ENCODE results near the gene LATS2. TPM values are rescaled to one million over a fixed set of nuclear protein-coding genes. Genes with fewer than 3 reads are reported as not detected.
A peak's percentile ranks its signal among the peaks of the same experiment; 100 is the strongest.
"Not testable (repeated sequence)": the region's sequence is repeated elsewhere in the genome, so short reads cannot be mapped to it uniquely, and the experiment has no call there.

LATS2 gene
- total and polyA plus RNA-seq, 4 donors = 8.1 to 12.1 (median 8.6) TPM

GRCh38 chr13:20960663-20961309 lies 100.6 kb downstream of the LATS2 start:
- DNase-seq (ENCODE audit: low read depth in 4 of 6, low spot score in 6 of 6) = no peak
- Histone ChIP-seq H3K4me3 (ENCODE audit: low read depth, low read length) (no peak overlapping the region), H3K27ac (ENCODE audit: low read depth, low read length) (no peak overlapping the region), H3K9me3 (ENCODE audit: control insufficient read depth, insufficient read depth, low read length) (no peaks in the 10 kb centered on the region), H3K36me3 (ENCODE audit: control insufficient read depth, insufficient read depth, low read length) (no peaks in the 10 kb centered on the region), H3K4me1 (ENCODE audit: control insufficient read depth, insufficient read depth, low read length) (no peaks in the 10 kb centered on the region), H3K27me3 (ENCODE audit: control insufficient read depth, insufficient read depth, low read length) (no peaks in the 10 kb centered on the region)
- WGBS (ENCODE audit: insufficient coverage) = 70% methylated on average over 2 of the region's 14 CpGs

GRCh38 chr13:20957049-20957620 lies 104.3 kb downstream of the LATS2 start:
- not testable (repeated sequence) for DNase-seq (ENCODE audit: low read depth in 4 of 6, low spot score in 6 of 6); H3K4me3 ChIP-seq (ENCODE audit: low read depth, low read length)
- WGBS (ENCODE audit: insufficient coverage) = 95% methylated on average over 4 of the region's 10 CpGs

GRCh38 chr13:20955496-20955895 lies 105.9 kb downstream of the LATS2 start:
- Histone ChIP-seq H3K27ac (ENCODE audit: low read depth, low read length) (no peak overlapping the region), H3K27me3 (ENCODE audit: control insufficient read depth, insufficient read depth, low read length) (no peaks in the 10 kb centered on the region), H3K4me1 (ENCODE audit: control insufficient read depth, insufficient read depth, low read length) (no peaks in the 10 kb centered on the region), H3K9me3 (ENCODE audit: control insufficient read depth, insufficient read depth, low read length) (no peaks in the 10 kb centered on the region), H3K4me3 (ENCODE audit: low read depth, low read length) (no peak overlapping the region), H3K36me3 (ENCODE audit: control insufficient read depth, insufficient read depth, low read length) (no peaks in the 10 kb centered on the region)
- 94% methylated on average over 3 of the region's 6 CpGs for WGBS (ENCODE audit: insufficient coverage)
- no peak for DNase-seq (ENCODE audit: low read depth in 4 of 6, low spot score in 6 of 6)

More at GRCh38 chr13:20957049-20957620, 104.3 kb downstream of the LATS2 start:
- not testable (repeated sequence) for H3K27ac ChIP-seq (ENCODE audit: low read depth, low read length); H3K9me3 ChIP-seq (ENCODE audit: control insufficient read depth, insufficient read depth, low read length); H3K4me1 ChIP-seq (ENCODE audit: control insufficient read depth, insufficient read depth, low read length); H3K36me3 ChIP-seq (ENCODE audit: control insufficient read depth, insufficient read depth, low read length); H3K27me3 ChIP-seq (ENCODE audit: control insufficient read depth, insufficient read depth, low read length)

GRCh38 chr13:20953245-20953931 lies 108.0 kb downstream of the LATS2 start:
- Histone ChIP-seq H3K4me3 (ENCODE audit: low read depth, low read length) (no peak overlapping the region), H3K27ac (ENCODE audit: low read depth, low read length) (no peak overlapping the region), H3K27me3 (ENCODE audit: control insufficient read depth, insufficient read depth, low read length) (no peaks in the 10 kb centered on the region), H3K36me3 (ENCODE audit: control insufficient read depth, insufficient read depth, low read length) (no peaks in the 10 kb centered on the region), H3K9me3 (ENCODE audit: control insufficient read depth, insufficient read depth, low read length) (no peaks in the 10 kb centered on the region), H3K4me1 (ENCODE audit: control insufficient read depth, insufficient read depth, low read length) (no peaks in the 10 kb centered on the region)
- 75% methylated on average over 14 of the region's 16 CpGs for WGBS (ENCODE audit: insufficient coverage)
- DNase-seq (ENCODE audit: low read depth in 4 of 6, low spot score in 6 of 6) = no peak

- no peak overlapping the region for H3K4me3 ChIP-seq (ENCODE audit: low read depth, low read length)
- H3K36me3 ChIP-seq (ENCODE audit: control insufficient read depth, insufficient read depth, low read length) = no peaks in the 10 kb centered on the region
- no peak overlapping the region for H3K27ac ChIP-seq (ENCODE audit: low read depth, low read length)
- H3K27me3 ChIP-seq (ENCODE audit: control insufficient read depth, insufficient read depth, low read length) = no peaks in the 10 kb centered on the region
- H3K9me3 ChIP-seq (ENCODE audit: control insufficient read depth, insufficient read depth, low read length) = no peaks in the 10 kb centered on the region
- no peaks in the 10 kb centered on the region for H3K4me1 ChIP-seq (ENCODE audit: control insufficient read depth, insufficient read depth, low read length)
- DNase-seq (ENCODE audit: low read depth in 4 of 6, low spot score in 6 of 6) = no peak
- WGBS (ENCODE audit: insufficient coverage) = 92% methylated on average over 16 of the region's 16 CpGs
Observed at GRCh38 chr13:20952838-20953237, 108.5 kb downstream of the LATS2 start.

GRCh38 chr13:20948001-20948400 lies 113.4 kb downstream of the LATS2 start:
- DNase-seq (ENCODE audit: low read depth in 4 of 6, low spot score in 6 of 6); H3K27me3 ChIP-seq (ENCODE audit: control insufficient read depth, insufficient read depth, low read length); H3K36me3 ChIP-seq (ENCODE audit: control insufficient read depth, insufficient read depth, low read length); H3K27ac ChIP-seq (ENCODE audit: low read depth, low read length); H3K4me3 ChIP-seq (ENCODE audit: low read depth, low read length); H3K4me1 ChIP-seq (ENCODE audit: control insufficient read depth, insufficient read depth, low read length); H3K9me3 ChIP-seq (ENCODE audit: control insufficient read depth, insufficient read depth, low read length): not testable (repeated sequence)
- WGBS (ENCODE audit: insufficient coverage) = 85% methylated on average over 2 of the region's 3 CpGs

DNA sequence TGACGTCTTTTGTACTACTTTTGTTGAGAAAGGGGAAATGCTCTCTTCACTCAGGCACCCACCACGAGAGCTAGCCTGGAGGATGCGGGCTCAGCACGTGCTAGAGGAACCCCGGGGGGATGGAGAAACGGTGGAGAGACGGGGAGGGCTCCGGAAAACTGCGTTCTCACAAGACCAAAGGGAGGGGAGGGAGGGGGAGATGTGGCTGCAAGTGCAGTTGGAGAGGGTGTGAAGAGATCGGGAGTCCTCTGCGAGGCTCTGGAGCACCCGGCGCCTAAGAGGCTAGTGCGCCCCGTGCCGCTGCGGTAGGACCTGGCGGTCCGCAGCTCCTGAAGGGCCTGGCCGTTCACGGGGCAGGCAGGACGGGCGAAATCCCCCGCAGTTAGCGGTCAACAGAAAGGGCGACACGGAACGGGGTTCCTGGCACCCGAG lies 115.4 kb downstream of the LATS2 start:
- H3K4me3 ChIP-seq (ENCODE audit: low read depth, low read length) = peak overlapping the region; percentile 11
- WGBS (ENCODE audit: insufficient coverage) = 2% methylated on average over 24 of the region's 29 CpGs
- DNase-seq (ENCODE audit: low read depth in 4 of 6, low spot score in 6 of 6) = peak in 2 of 6 donors; percentile 14 to 22

GRCh38 chr13:20942938-20943559 lies 118.3 kb downstream of the LATS2 start:
- H3K27me3 ChIP-seq (ENCODE audit: control insufficient read depth, insufficient read depth, low read length) = peaks cover 9% of the 10 kb centered on the region
- peaks cover 5% of the 10 kb centered on the region for H3K4me1 ChIP-seq (ENCODE audit: control insufficient read depth, insufficient read depth, low read length)
- H3K9me3 ChIP-seq (ENCODE audit: control insufficient read depth, insufficient read depth, low read length) = no peaks in the 10 kb centered on the region
- H3K4me3 ChIP-seq (ENCODE audit: low read depth, low read length) = no peak overlapping the region
- no peaks in the 10 kb centered on the region for H3K36me3 ChIP-seq (ENCODE audit: control insufficient read depth, insufficient read depth, low read length)
- H3K27ac ChIP-seq (ENCODE audit: low read depth, low read length) = no peak overlapping the region
- 82% methylated on average over 15 of the region's 22 CpGs for WGBS (ENCODE audit: insufficient coverage)
- DNase-seq (ENCODE audit: low read depth in 4 of 6, low spot score in 6 of 6) = no peak

More for the DNA sequence above, 115.4 kb downstream of the LATS2 start:
- H3K27me3 ChIP-seq (ENCODE audit: control insufficient read depth, insufficient read depth, low read length) = peaks cover 9% of the 10 kb centered on the region
- H3K27ac ChIP-seq (ENCODE audit: low read depth, low read length) = no peak overlapping the region
- H3K4me1 ChIP-seq (ENCODE audit: control insufficient read depth, insufficient read depth, low read length) = peaks cover 5% of the 10 kb centered on the region
- H3K36me3 ChIP-seq (ENCODE audit: control insufficient read depth, insufficient read depth, low read length) = no peaks in the 10 kb centered on the region
- no peaks in the 10 kb centered on the region for H3K9me3 ChIP-seq (ENCODE audit: control insufficient read depth, insufficient read depth, low read length)

GRCh38 chr13:20940511-20940910 lies 120.9 kb downstream of the LATS2 start:
- not testable (repeated sequence) for H3K9me3 ChIP-seq (ENCODE audit: control insufficient read depth, insufficient read depth, low read length); H3K27ac ChIP-seq (ENCODE audit: low read depth, low read length); H3K27me3 ChIP-seq (ENCODE audit: control insufficient read depth, insufficient read depth, low read length); DNase-seq (ENCODE audit: low read depth in 4 of 6, low spot score in 6 of 6); H3K4me3 ChIP-seq (ENCODE audit: low read depth, low read length); H3K36me3 ChIP-seq (ENCODE audit: control insufficient read depth, insufficient read depth, low read length); H3K4me1 ChIP-seq (ENCODE audit: control insufficient read depth, insufficient read depth, low read length)
- WGBS (ENCODE audit: insufficient coverage) = no CpG with 5 or more reads among the region's 10 CpGs
